IMR-90 (cell line): ENCODE measurements around the gene NRP1. TPM values are rescaled to one million over a fixed set of nuclear protein-coding genes. Genes with fewer than 3 reads are reported as not detected.

Experiments used
- ATAC-seq: fragments of 200-7000 bp; cut with Tn5 transposase; 2 replicates; pipeline ENCODE4 v1.9.1; 2020; ENCODE audit warnings: low read depth, mild to moderate bottlenecking, moderate library complexity
- BruUV-seq: library from RNA; stranded (reverse); fragments of 400-500 nt; replicated peaks from 2 replicates; lab custom pipeline; 2021; lab: Mats Ljungman, UMichigan
- CTCF ChIA-PET: fragments of 300-600 bp; formaldehyde crosslinking; extraction: SDS; loops from one replicate; lab custom pipeline; 2021; ENCODE audit warnings: antibody characterized with exemption; lab: Yijun Ruan, JAX
- POLR2A ChIA-PET: fragments of 300-600 bp; sonication (Branson Sonifier 250); formaldehyde crosslinking; loops from one replicate; lab custom pipeline; 2022; ENCODE audit warnings: antibody characterized with exemption; ENCODE audit not compliant: unreplicated experiment; lab: Charles Lee
- DNase-seq: peaks from one replicate; pipeline ENCODE4 v3.0.0; 2013
- H2AFZ ChIP-seq: replicated peaks from 2 replicates; pipeline ENCODE3; 2013; ENCODE audit warnings: low read length, mild to moderate bottlenecking; ENCODE audit not compliant: poor library complexity
- H2AK5ac ChIP-seq: 2 replicates; pipeline ENCODE4 v1.6.1; 2013; ENCODE audit warnings: low read depth, low read length, inconsistent platforms
- H2AK9ac ChIP-seq: replicated peaks from 2 replicates; pipeline ENCODE3; 2013; ENCODE audit warnings: mild to moderate bottlenecking, low read depth, low read length, moderate library complexity; ENCODE audit not compliant: poor library complexity
- H2BK120ac ChIP-seq: 2 replicates; pipeline ENCODE4 v1.6.1; 2013; ENCODE audit warnings: low read depth, low read length, inconsistent platforms
- H2BK15ac ChIP-seq: 3 replicates; pipeline ENCODE4 v1.6.1; 2013; ENCODE audit warnings: low read depth, low read length, inconsistent platforms
- H2BK20ac ChIP-seq: 2 replicates; pipeline ENCODE4 v1.6.1; 2013; ENCODE audit warnings: low read depth, mild to moderate bottlenecking, inconsistent platforms, low read length, moderate library complexity
- H2BK5ac ChIP-seq: 2 replicates; pipeline ENCODE4 v1.6.1; 2013; ENCODE audit warnings: mild to moderate bottlenecking, low read depth, low read length, inconsistent platforms; ENCODE audit not compliant: poor library complexity, severe bottlenecking
- H3K14ac ChIP-seq: replicated peaks from 2 replicates; pipeline ENCODE4 v1.6.1; 2013; ENCODE audit warnings: low read depth, low read length, inconsistent platforms
- H3K18ac ChIP-seq: 2 replicates; pipeline ENCODE4 v1.6.1; 2013; ENCODE audit warnings: low read depth, low read length, control low read depth
- H3K23ac ChIP-seq: 2 replicates; pipeline ENCODE4 v1.6.1; 2013; ENCODE audit warnings: low read depth, low read length, inconsistent platforms
- H3K27ac ChIP-seq: 2 replicates; pipeline ENCODE4 v1.5.1; 2013; ENCODE audit warnings: mild to moderate bottlenecking, control low read depth, low read length; ENCODE audit not compliant: insufficient read depth
- H3K27me3 ChIP-seq: 2 replicates; pipeline ENCODE4 v1.6.1; 2013; ENCODE audit warnings: low read length; ENCODE audit not compliant: control insufficient read depth, insufficient read depth
- H3K36me3 ChIP-seq: 2 replicates; pipeline ENCODE4 v1.6.1; 2013; ENCODE audit warnings: low read length, mixed read lengths; ENCODE audit not compliant: control insufficient read depth, insufficient read depth
- H3K4ac ChIP-seq: 2 replicates; pipeline ENCODE4 v1.6.1; 2013; ENCODE audit warnings: low read depth, low read length, inconsistent platforms
- H3K4me1 ChIP-seq: 2 replicates; pipeline ENCODE4 v1.6.1; 2013; ENCODE audit warnings: low read length, mixed read lengths; ENCODE audit not compliant: control insufficient read depth, insufficient read depth
- H3K4me2 ChIP-seq: 2 replicates; pipeline ENCODE4 v1.6.1; 2013; ENCODE audit warnings: low read depth, mild to moderate bottlenecking, control low read depth, low read length, moderate library complexity
- H3K4me3 ChIP-seq: 2 replicates; pipeline ENCODE4 v1.5.1; 2013; ENCODE audit warnings: low read depth, mild to moderate bottlenecking, control low read depth, low read length, moderate library complexity; ENCODE audit not compliant: insufficient read depth
- H3K56ac ChIP-seq: 2 replicates; pipeline ENCODE4 v1.6.1; 2013; ENCODE audit warnings: low read length, inconsistent platforms; ENCODE audit not compliant: insufficient read depth; ENCODE audit errors: extremely low read depth
- H3K79me1 ChIP-seq, 2 experiments: 2 replicates each; pipeline ENCODE4 v1.6.1; 2013; ENCODE audit warnings: low read length in 2 of 2, inconsistent platforms in 1 of 2, low read depth in 1 of 2
- H3K9ac ChIP-seq: 2 replicates; pipeline ENCODE4 v1.6.1; 2013; ENCODE audit warnings: low read depth, low read length, control low read depth
- H3K9me1 ChIP-seq: 2 replicates; pipeline ENCODE4 v1.6.1; 2013; ENCODE audit warnings: low read length, inconsistent platforms; ENCODE audit not compliant: insufficient read depth
- H3K9me3 ChIP-seq: 2 replicates; pipeline ENCODE4 v1.6.1; 2013; ENCODE audit warnings: low read length; ENCODE audit not compliant: control insufficient read depth, insufficient read depth
- H4K20me1 ChIP-seq: 2 replicates; pipeline ENCODE4 v1.6.1; 2013; ENCODE audit warnings: low read length, inconsistent platforms; ENCODE audit not compliant: insufficient read depth
- H4K5ac ChIP-seq: 2 replicates; pipeline ENCODE4 v1.6.1; 2013; ENCODE audit warnings: mild to moderate bottlenecking, low read depth, low read length, control low read depth
- H4K8ac ChIP-seq, 2 experiments: 2 replicates each; pipeline ENCODE4 v1.6.1; 2013; ENCODE audit warnings: low read depth in 2 of 2, low read length in 2 of 2, control low read depth in 1 of 2, inconsistent platforms in 1 of 2
- H4K91ac ChIP-seq: 2 replicates; pipeline ENCODE4 v1.6.1; 2013; ENCODE audit warnings: low read depth, low read length, inconsistent platforms; ENCODE audit not compliant: insufficient read depth
- BHLHE40 ChIP-seq: fragments of 150-350 bp; IDR thresholded peaks from 2 replicates; pipeline ENCODE4 v1.6.1; 2016; ENCODE audit warnings: mild to moderate bottlenecking, low read depth, low read length
- CEBPB ChIP-seq: IDR thresholded peaks from 2 replicates; pipeline ENCODE4 v1.6.1; 2012; ENCODE audit warnings: low read depth, low read length, improper control_type of control experiment
- CHD1 ChIP-seq: IDR thresholded peaks from 2 replicates; pipeline ENCODE4 v1.6.1; 2012; ENCODE audit warnings: low read depth, low read length, improper control_type of control experiment
- FOS ChIP-seq: fragments of 150-350 bp; IDR thresholded peaks from 2 replicates; pipeline ENCODE4 v1.6.1; 2016; ENCODE audit warnings: low read depth, low read length
- MAFK ChIP-seq: IDR thresholded peaks from 2 replicates; pipeline ENCODE4 v1.6.1; 2012; ENCODE audit warnings: low read depth, low read length, improper control_type of control experiment
- MAZ ChIP-seq: IDR thresholded peaks from 2 replicates; pipeline ENCODE4 v1.6.1; 2012; ENCODE audit warnings: low read depth, mild to moderate bottlenecking, low read length, improper control_type of control experiment, moderate library complexity, borderline replicate concordance
- MXI1 ChIP-seq: IDR thresholded peaks from 2 replicates; pipeline ENCODE4 v1.6.1; 2012; ENCODE audit warnings: low read depth, mild to moderate bottlenecking, low read length, moderate library complexity, borderline replicate concordance
- NFE2L2 ChIP-seq: fragments of 150-350 bp; IDR thresholded peaks from 2 replicates; pipeline ENCODE4 v1.6.1; 2016; ENCODE audit warnings: low read depth, mild to moderate bottlenecking, low read length
- POLR2A ChIP-seq: IDR thresholded peaks from 2 replicates; pipeline ENCODE4 v1.6.1; 2012; ENCODE audit warnings: mild to moderate bottlenecking, low read depth, low read length
- RAD21 ChIP-seq: IDR thresholded peaks from 2 replicates; pipeline ENCODE4 v1.6.1; 2012; ENCODE audit warnings: low read length, improper control_type of control experiment
- RCOR1 ChIP-seq: IDR thresholded peaks from 2 replicates; pipeline ENCODE4 v1.6.1; 2012; ENCODE audit warnings: mild to moderate bottlenecking, low read length, improper control_type of control experiment; ENCODE audit not compliant: insufficient replicate concordance
- RFX5 ChIP-seq: IDR thresholded peaks from 2 replicates; pipeline ENCODE4 v1.8.0; 2012; ENCODE audit warnings: low read depth, mild to moderate bottlenecking, low read length, moderate library complexity
- SMC3 ChIP-seq: fragments of 150-350 bp; IDR thresholded peaks from 2 replicates; pipeline ENCODE4 v1.6.1; 2016; ENCODE audit warnings: low read depth, mild to moderate bottlenecking, antibody characterized with exemption, low read length, moderate library complexity
- WGBS, 2 experiments: methylation state at CpG; one replicate each; pipeline versions ENCODE4 v1.1.5 to v1.1.7; 2013; ENCODE audit warnings: missing lambda C conversion rate in 2 of 2; ENCODE audit not compliant: insufficient read length in 1 of 2; ENCODE audit errors: extremely low coverage in 2 of 2; 5-methylcytosine and 5-hydroxymethylcytosine counted together
- dilution Hi-C: fragments of 300-500 bp; cut with HindIII; formaldehyde crosslinking; loops from one replicate; pipeline ENCODE4 v1.14.3; 2018; ENCODE audit warnings: low sequenced_read_pairs; ENCODE audit not compliant: unreplicated experiment
- in situ Hi-C: fragments of 300-500 bp; cut with MboI; formaldehyde crosslinking; loops from 3 replicates; pipeline ENCODE4 v1.14.3; 2019; ENCODE audit warnings: low sequenced_read_pairs, inconsistent platforms, mixed read lengths
- intact Hi-C: fragments of 100-400 bp; cut with micrococcal nuclease; formaldehyde crosslinking; loops from 2 replicates; pipeline ENCODE4 v1.10.0; 2022
- polyA plus RNA-seq, 3 experiments: library from polyadenylated mRNA; depleted of rRNA; stranded (reverse); fragments of >200 nt; gene quantifications; 2 replicates each; pipeline ENCODE4 v1.2.3, GENCODE V29; 2012; ENCODE audit warnings: low replicate concordance in 1 of 3
- total RNA-seq: library from RNA; depleted of rRNA; stranded (reverse); fragments of >200 nt; gene quantifications from 2 replicates; pipeline ENCODE4 v1.2.3, GENCODE V29; 2012
- TF ChIP-seq, protein P1 (sequence below): fragments of 150-350 bp; IDR thresholded peaks from 2 replicates; pipeline ENCODE4 v1.6.1; 2017; ENCODE audit warnings: mild to moderate bottlenecking, antibody characterized with exemption, low read length, low read depth
- TF ChIP-seq, protein P2 (sequence below): conservative IDR thresholded peaks from 2 replicates; pipeline ENCODE4 v1.5.1; 2012; ENCODE audit warnings: mild to moderate bottlenecking, low read depth, low read length, improper control_type of control experiment
- TF ChIP-seq, protein P3 (sequence below): fragments of 150-350 bp; IDR thresholded peaks from 2 replicates; pipeline ENCODE4 v1.6.1; 2016; ENCODE audit warnings: low read depth, mild to moderate bottlenecking, low read length, moderate library complexity, borderline replicate concordance

Gene NRP1
- total and polyA plus RNA-seq, 2 of the 4 experiments (the other 2 are of a cell fraction), result 108 to 227 TPM

DNA sequence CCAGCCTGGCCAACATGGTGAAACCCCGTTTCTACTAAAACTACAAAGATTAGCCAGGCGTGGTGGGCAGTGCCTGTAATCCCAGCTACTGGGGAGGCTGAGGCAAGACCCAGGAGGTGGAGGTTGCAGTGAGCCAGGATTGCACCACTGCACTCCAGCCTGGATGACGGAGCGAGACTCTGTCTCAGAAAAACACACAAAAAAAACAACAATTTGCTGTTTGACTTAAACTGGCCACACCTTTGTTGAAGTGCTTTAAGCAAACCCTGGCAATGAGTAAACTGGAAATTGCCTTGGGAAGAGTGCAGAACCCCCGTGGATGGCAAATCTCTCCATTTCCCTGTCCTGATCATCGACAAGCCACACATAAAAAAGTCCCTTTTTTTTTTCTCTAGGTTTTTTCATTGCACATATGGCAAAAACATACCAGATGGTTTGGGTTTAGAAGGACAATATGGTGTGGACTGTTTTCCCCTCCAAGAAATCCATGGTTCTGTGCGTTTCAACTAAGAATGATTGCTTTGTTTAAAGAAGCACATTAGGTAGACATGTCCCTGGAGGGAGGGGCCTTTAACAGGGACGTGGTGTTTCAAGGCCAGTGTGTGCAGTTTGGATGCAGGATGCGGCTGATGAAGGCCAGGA lies 76.9 kb downstream of the NRP1 start:
- no peak for ATAC-seq

More for the DNA sequence above, 76.9 kb downstream of the NRP1 start:
- no peak for DNase-seq
- Histone ChIP-seq H3K9ac (no peak overlapping the region), H3K4me3 (no peak overlapping the region), H3K56ac (no peak overlapping the region), H2BK20ac (peak overlapping the region; percentile 5; the same call in 1 of the 2 replicates), H3K27ac (no peak overlapping the region), H2AK5ac (peak overlapping the region; percentile 35), H3K23ac (no peak overlapping the region), H2BK120ac (0 out of 2 replicates have a peak overlapping the region, but pooled peaks have one; percentile 30), H3K4me1 (peaks cover 13% of the 10 kb centered on the region), H2AK9ac (no peak overlapping the region), H4K91ac (peak overlapping the region; percentile 25; the same call in 1 of the 2 replicates), H4K5ac (no peak overlapping the region), H3K9me3 (no peaks in the 10 kb centered on the region), H3K18ac (no peak overlapping the region), H2BK15ac (no peak overlapping the region), H3K14ac (no peak overlapping the region), H3K4me2 (no peak overlapping the region), H4K20me1 (no peaks in the 10 kb centered on the region), H2BK5ac (no peak overlapping the region), H3K9me1 (peaks cover 5% of the 10 kb centered on the region), H2AFZ (no peak overlapping the region), H3K4ac (peak overlapping the region; percentile 11; the same call in 1 of the 2 replicates), H3K36me3 (peaks cover 18% of the 10 kb centered on the region), H4K8ac (peak overlapping the region in 1 of 2 experiments; percentile 16; a peak in 1 of 4 replicates), H3K27me3 (no peaks in the 10 kb centered on the region), H3K79me1 (peaks cover 14 to 60% of the 10 kb centered on the region in 2 experiments; a peak in 3 of 4 replicates)
- dilution Hi-C loops, result no loop called here
- intact Hi-C loops, result no loop called here
- no peak for TF ChIP-seq CEBPB
- TF ChIP-seq CHD1, result no peak
- TF ChIP-seq, protein P1, sequence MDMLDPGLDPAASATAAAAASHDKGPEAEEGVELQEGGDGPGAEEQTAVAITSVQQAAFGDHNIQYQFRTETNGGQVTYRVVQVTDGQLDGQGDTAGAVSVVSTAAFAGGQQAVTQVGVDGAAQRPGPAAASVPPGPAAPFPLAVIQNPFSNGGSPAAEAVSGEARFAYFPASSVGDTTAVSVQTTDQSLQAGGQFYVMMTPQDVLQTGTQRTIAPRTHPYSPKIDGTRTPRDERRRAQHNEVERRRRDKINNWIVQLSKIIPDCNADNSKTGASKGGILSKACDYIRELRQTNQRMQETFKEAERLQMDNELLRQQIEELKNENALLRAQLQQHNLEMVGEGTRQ, result no peak
- no peak for TF ChIP-seq NFE2L2
- no peak for TF ChIP-seq RFX5
- no peak for TF ChIP-seq FOS
- no peak for TF ChIP-seq BHLHE40
- TF ChIP-seq MAZ, result no peak
- TF ChIP-seq SMC3, result no peak
- TF ChIP-seq RAD21, result no peak
- no peak for TF ChIP-seq MAFK
- TF ChIP-seq RCOR1, result no peak
- no peak for TF ChIP-seq MXI1
- TF ChIP-seq, protein P2, sequence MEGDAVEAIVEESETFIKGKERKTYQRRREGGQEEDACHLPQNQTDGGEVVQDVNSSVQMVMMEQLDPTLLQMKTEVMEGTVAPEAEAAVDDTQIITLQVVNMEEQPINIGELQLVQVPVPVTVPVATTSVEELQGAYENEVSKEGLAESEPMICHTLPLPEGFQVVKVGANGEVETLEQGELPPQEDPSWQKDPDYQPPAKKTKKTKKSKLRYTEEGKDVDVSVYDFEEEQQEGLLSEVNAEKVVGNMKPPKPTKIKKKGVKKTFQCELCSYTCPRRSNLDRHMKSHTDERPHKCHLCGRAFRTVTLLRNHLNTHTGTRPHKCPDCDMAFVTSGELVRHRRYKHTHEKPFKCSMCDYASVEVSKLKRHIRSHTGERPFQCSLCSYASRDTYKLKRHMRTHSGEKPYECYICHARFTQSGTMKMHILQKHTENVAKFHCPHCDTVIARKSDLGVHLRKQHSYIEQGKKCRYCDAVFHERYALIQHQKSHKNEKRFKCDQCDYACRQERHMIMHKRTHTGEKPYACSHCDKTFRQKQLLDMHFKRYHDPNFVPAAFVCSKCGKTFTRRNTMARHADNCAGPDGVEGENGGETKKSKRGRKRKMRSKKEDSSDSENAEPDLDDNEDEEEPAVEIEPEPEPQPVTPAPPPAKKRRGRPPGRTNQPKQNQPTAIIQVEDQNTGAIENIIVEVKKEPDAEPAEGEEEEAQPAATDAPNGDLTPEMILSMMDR, result no peak
- no peak for TF ChIP-seq POLR2A
- TF ChIP-seq, protein P3, sequence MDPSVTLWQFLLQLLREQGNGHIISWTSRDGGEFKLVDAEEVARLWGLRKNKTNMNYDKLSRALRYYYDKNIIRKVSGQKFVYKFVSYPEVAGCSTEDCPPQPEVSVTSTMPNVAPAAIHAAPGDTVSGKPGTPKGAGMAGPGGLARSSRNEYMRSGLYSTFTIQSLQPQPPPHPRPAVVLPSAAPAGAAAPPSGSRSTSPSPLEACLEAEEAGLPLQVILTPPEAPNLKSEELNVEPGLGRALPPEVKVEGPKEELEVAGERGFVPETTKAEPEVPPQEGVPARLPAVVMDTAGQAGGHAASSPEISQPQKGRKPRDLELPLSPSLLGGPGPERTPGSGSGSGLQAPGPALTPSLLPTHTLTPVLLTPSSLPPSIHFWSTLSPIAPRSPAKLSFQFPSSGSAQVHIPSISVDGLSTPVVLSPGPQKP, result no peak
- no CpG with 5 or more reads among the region's 9 CpGs for WGBS, 2 experiments
- ChIA-PET CTCF (no interaction called here), POLR2A (no interaction called here)
- in situ Hi-C loops, result no loop called here
- BruUV-seq, result no TSS peak
